Skeletal muscle tissue (tissue), 4 donors: ENCODE measurements around the gene CCDC158. TPM values are rescaled to one million over a fixed set of nuclear protein-coding genes. Genes with fewer than 3 reads are reported as not detected.

Experiments
- H3K27ac ChIP-seq: one replicate; pipeline ENCODE4 v1.7.0; 2013; ENCODE audit warnings: mild to moderate bottlenecking, low read depth, low read length, inconsistent platforms
- H3K27me3 ChIP-seq, 3 donors: one replicate each; pipeline ENCODE4 v1.7.0; 2013; ENCODE audit warnings: low read length in 3 of 3; ENCODE audit not compliant: control insufficient read depth in 3 of 3, insufficient read depth in 3 of 3
- H3K36me3 ChIP-seq, 3 donors: one replicate each; pipeline ENCODE4 v1.7.0; 2013; ENCODE audit warnings: low read length in 3 of 3; ENCODE audit not compliant: control insufficient read depth in 3 of 3, insufficient read depth in 3 of 3
- H3K4me1 ChIP-seq, 3 donors: one replicate each; pipeline ENCODE4 v1.7.0; 2013; ENCODE audit warnings: low read length in 3 of 3, mild to moderate bottlenecking in 3 of 3; ENCODE audit not compliant: control insufficient read depth in 3 of 3, insufficient read depth in 3 of 3
- H3K4me3 ChIP-seq, 3 donors: one replicate each; pipeline ENCODE4 v1.7.0; 2013; ENCODE audit warnings: low read length in 3 of 3
- H3K9ac ChIP-seq, 3 donors: one replicate each; pipeline ENCODE4 v1.7.0; 2013; ENCODE audit warnings: low read length in 3 of 3, mild to moderate bottlenecking in 3 of 3, moderate library complexity in 2 of 3, low read depth in 1 of 3
- H3K9me3 ChIP-seq, 3 donors: one replicate each; pipeline ENCODE4 v1.7.0; 2013; ENCODE audit warnings: low read length in 3 of 3; ENCODE audit not compliant: control insufficient read depth in 3 of 3
- total RNA-seq: library from RNA; depleted of rRNA; stranded (reverse); fragments of >200 nt; gene quantifications from one replicate; pipeline ENCODE4 v1.2.3, GENCODE V29; 2014
- donor health status: Osteomylitis.

CCDC158 gene
- total RNA-seq, 1 donor from 2014 or later: 1.0 TPM

GRCh38 chr4:76278583-76278982 lies 142.4 kb downstream of the CCDC158 start:
- H3K4me1 ChIP-seq: peaks cover 3 to 10% (median 4%) of the 10 kb centered on the region in 3 donors
- no peak overlapping the region for H3K27ac ChIP-seq
- no peaks in the 10 kb centered on the region for H3K9me3 ChIP-seq
- no peak overlapping the region for H3K4me3 ChIP-seq
- H3K36me3 ChIP-seq: no peaks in the 10 kb centered on the region
- no peaks in the 10 kb centered on the region for H3K27me3 ChIP-seq
- no peak overlapping the region for H3K9ac ChIP-seq

GRCh38 chr4:76277667-76278066 lies 143.3 kb downstream of the CCDC158 start:
- no peaks in the 10 kb centered on the region for H3K27me3 ChIP-seq
- no peak overlapping the region for H3K4me3 ChIP-seq
- H3K27ac ChIP-seq: no peak overlapping the region
- H3K4me1 ChIP-seq: peaks cover 0 to 6% (median 4%) of the 10 kb centered on the region in 3 donors
- no peak overlapping the region for H3K9ac ChIP-seq
- no peaks in the 10 kb centered on the region for H3K9me3 ChIP-seq
- no peaks in the 10 kb centered on the region for H3K36me3 ChIP-seq

GRCh38 chr4:76276813-76277212 lies 144.1 kb downstream of the CCDC158 start:
- Histone ChIP-seq H3K36me3 (no peaks in the 10 kb centered on the region), H3K9ac (no peak overlapping the region), H3K9me3 (no peaks in the 10 kb centered on the region), H3K27me3 (no peaks in the 10 kb centered on the region), H3K4me1 (peaks cover 0 to 6% (median 4%) of the 10 kb centered on the region in 3 donors), H3K4me3 (no peak overlapping the region), H3K27ac (no peak overlapping the region)

- H3K36me3 ChIP-seq: peaks cover 0 to 8% (median 2%) of the 10 kb centered on the region in 3 donors
- no peak overlapping the region for H3K27ac ChIP-seq
- H3K9ac ChIP-seq: no peak overlapping the region
- no peak overlapping the region for H3K4me3 ChIP-seq
- H3K9me3 ChIP-seq: no peaks in the 10 kb centered on the region
- H3K4me1 ChIP-seq: peaks cover 0 to 4% (median 2%) of the 10 kb centered on the region in 3 donors
- H3K27me3 ChIP-seq: no peaks in the 10 kb centered on the region
Observed at GRCh38 chr4:76275486-76276124, 145.3 kb downstream of the CCDC158 start.

GRCh38 chr4:76272999-76273398 lies 147.9 kb downstream of the CCDC158 start:
- H3K9ac ChIP-seq: no peak overlapping the region
- H3K27ac ChIP-seq: no peak overlapping the region
- H3K36me3 ChIP-seq: peaks cover 0 to 16% (median 2%) of the 10 kb centered on the region in 3 donors
- H3K4me3 ChIP-seq: no peak overlapping the region
- no peaks in the 10 kb centered on the region for H3K9me3 ChIP-seq
- no peaks in the 10 kb centered on the region for H3K4me1 ChIP-seq
- no peaks in the 10 kb centered on the region for H3K27me3 ChIP-seq

GRCh38 chr4:76272582-76272981 lies 148.4 kb downstream of the CCDC158 start:
- Histone ChIP-seq H3K9ac (no peak overlapping the region), H3K4me1 (no peaks in the 10 kb centered on the region), H3K4me3 (no peak overlapping the region), H3K27me3 (no peaks in the 10 kb centered on the region), H3K9me3 (no peaks in the 10 kb centered on the region), H3K27ac (no peak overlapping the region), H3K36me3 (peaks cover 0 to 16% (median 2%) of the 10 kb centered on the region in 3 donors)

GRCh38 chr4:76272073-76272472 lies 148.9 kb downstream of the CCDC158 start:
- Histone ChIP-seq H3K4me1 (no peaks in the 10 kb centered on the region), H3K9me3 (no peaks in the 10 kb centered on the region), H3K9ac (no peak overlapping the region), H3K36me3 (peaks cover 0 to 19% (median 2%) of the 10 kb centered on the region in 3 donors), H3K27me3 (no peaks in the 10 kb centered on the region), H3K4me3 (no peak overlapping the region), H3K27ac (no peak overlapping the region)

GRCh38 chr4:76271248-76271647 lies 149.7 kb downstream of the CCDC158 start:
- no peaks in the 10 kb centered on the region for H3K9me3 ChIP-seq
- peaks cover 0 to 19% (median 2%) of the 10 kb centered on the region in 3 donors for H3K36me3 ChIP-seq
- H3K4me1 ChIP-seq: no peaks in the 10 kb centered on the region
- H3K27ac ChIP-seq: no peak overlapping the region
- no peaks in the 10 kb centered on the region for H3K27me3 ChIP-seq
- H3K4me3 ChIP-seq: no peak overlapping the region
- no peak overlapping the region for H3K9ac ChIP-seq

- Histone ChIP-seq H3K36me3 (peaks cover 0 to 19% (median 2%) of the 10 kb centered on the region in 3 donors), H3K9me3 (no peaks in the 10 kb centered on the region), H3K4me3 (no peak overlapping the region), H3K27ac (no peak overlapping the region), H3K9ac (no peak overlapping the region), H3K27me3 (no peaks in the 10 kb centered on the region), H3K4me1 (no peaks in the 10 kb centered on the region)
Observed at GRCh38 chr4:76270244-76271175, 150.4 kb downstream of the CCDC158 start.

- Histone ChIP-seq H3K9ac (no peak overlapping the region), H3K27me3 (no peaks in the 10 kb centered on the region), H3K27ac (no peak overlapping the region), H3K36me3 (peaks cover 2 to 34% (median 3%) of the 10 kb centered on the region in 3 donors), H3K4me1 (no peaks in the 10 kb centered on the region), H3K9me3 (no peaks in the 10 kb centered on the region), H3K4me3 (no peak overlapping the region)
Observed at GRCh38 chr4:76267811-76268210, 153.1 kb downstream of the CCDC158 start.
